ENCODE data around the gene TTLL5. TPM values are rescaled to one million over a fixed set of nuclear protein-coding genes. Genes with fewer than 3 reads are reported as not detected.

Gene TTLL5
- total RNA-seq, 1 experiment from 2014 or later, result 35.7 TPM

DNA sequence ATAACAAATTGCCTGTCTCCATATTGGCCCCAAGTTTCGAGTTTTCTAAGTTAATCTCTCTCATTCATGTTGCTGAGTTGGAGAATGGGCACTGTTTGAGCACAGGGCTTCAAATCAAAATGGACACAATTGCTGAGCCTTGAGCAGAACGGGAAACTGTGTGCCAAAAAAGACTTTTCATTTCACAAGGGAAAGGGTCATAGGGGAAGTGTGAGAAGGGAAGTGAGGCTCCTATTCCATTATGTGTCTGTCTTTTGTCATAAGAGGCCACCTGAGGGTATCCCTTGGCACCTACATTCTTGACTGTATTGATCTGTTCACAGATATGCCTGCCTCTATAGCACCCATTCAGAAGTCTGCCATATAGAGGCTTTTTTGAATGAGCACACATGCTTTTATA is 59.1 kb downstream of the TTLL5 start:
- Histone ChIP-seq H3K23me2 (ENCODE audit: insufficient read length, low read depth, low read length, poor library complexity, severe bottlenecking) (no peaks in the 10 kb centered on the region), H3K4ac (ENCODE audit: low read depth, low read length) (no peak overlapping the region), H4K91ac (ENCODE audit: insufficient read length, low read depth, low read length) (no peak overlapping the region), H3K9ac (ENCODE audit: extremely low read depth, insufficient read length, low read length) (no peak overlapping the region), H3K14ac (ENCODE audit: insufficient read depth, low read length) (no peak overlapping the region), H2BK120ac (ENCODE audit: low read depth, low read length, poor library complexity, severe bottlenecking) (no peak overlapping the region), H2AK5ac (ENCODE audit: insufficient read length, low read length) (no peak overlapping the region), H3K27me3 (ENCODE audit: insufficient read depth, low read length) (no peaks in the 10 kb centered on the region), H4K20me1 (ENCODE audit: control insufficient read depth, insufficient read depth, insufficient read length) (peaks cover 4% of the 10 kb centered on the region), H3T11ph (ENCODE audit: low read length) (no peak overlapping the region), H2BK12ac (ENCODE audit: insufficient read length, low read depth, low read length) (no peak overlapping the region), H3K4me1 (ENCODE audit: insufficient read depth, low read length) (no peaks in the 10 kb centered on the region; the same call in 1 of the 2 replicates), H4K5ac (ENCODE audit: insufficient read length, low read depth, low read length) (no peak overlapping the region), H3K79me2 (ENCODE audit: insufficient read depth, low read length) (no peaks in the 10 kb centered on the region), H2AFZ (ENCODE audit: low read length) (no peak overlapping the region), H3K79me1 (ENCODE audit: insufficient read depth, low read depth, low read length, poor library complexity, severe bottlenecking) (no peaks in the 10 kb centered on the region), H3K23ac (ENCODE audit: insufficient read length, low read depth, low read length) (no peak overlapping the region), H2BK15ac (ENCODE audit: low read depth, low read length) (no peak overlapping the region), H4K8ac (replicated peaks; ENCODE audit: insufficient read length, low read depth, low read length) (no peak overlapping the region), H3K9me3 (ENCODE audit: control insufficient read depth, low read depth, low read length) (no peaks in the 10 kb centered on the region), H3K4me2 (ENCODE audit: insufficient read depth, insufficient read length, low read length) (no peak overlapping the region), H3K56ac (ENCODE audit: insufficient read length, low read depth, low read length) (no peak overlapping the region), H3K27ac (ENCODE audit: insufficient read length, low read depth, low read length) (no peak overlapping the region), H3K18ac (ENCODE audit: insufficient read length, low read depth, low read length) (no peak overlapping the region), H2BK20ac (ENCODE audit: low read depth, low read length, poor library complexity, severe bottlenecking) (no peak overlapping the region), H2BK5ac (ENCODE audit: insufficient read length, low read length) (no peak overlapping the region)
- Mint-ChIP-seq H3K27me3 (ENCODE audit: low read depth) (no peaks in the 10 kb centered on the region; the same call in 1 of the 2 replicates), H3K4me1 (peaks cover 0 to 4% of the 10 kb centered on the region in 2 experiments; a peak in 1 of 4 replicates), H3K27ac (no peak overlapping the region), H3K4me3 (no peak overlapping the region), H3K36me3 (ENCODE audit: insufficient read depth in 1 of 3, low read depth in 3 of 3) (peaks cover 14 to 46% (median 30%) of the 10 kb centered on the region in 3 experiments), H3K9me3 (no peaks in the 10 kb centered on the region)
- TF ChIP-seq, protein P1, sequence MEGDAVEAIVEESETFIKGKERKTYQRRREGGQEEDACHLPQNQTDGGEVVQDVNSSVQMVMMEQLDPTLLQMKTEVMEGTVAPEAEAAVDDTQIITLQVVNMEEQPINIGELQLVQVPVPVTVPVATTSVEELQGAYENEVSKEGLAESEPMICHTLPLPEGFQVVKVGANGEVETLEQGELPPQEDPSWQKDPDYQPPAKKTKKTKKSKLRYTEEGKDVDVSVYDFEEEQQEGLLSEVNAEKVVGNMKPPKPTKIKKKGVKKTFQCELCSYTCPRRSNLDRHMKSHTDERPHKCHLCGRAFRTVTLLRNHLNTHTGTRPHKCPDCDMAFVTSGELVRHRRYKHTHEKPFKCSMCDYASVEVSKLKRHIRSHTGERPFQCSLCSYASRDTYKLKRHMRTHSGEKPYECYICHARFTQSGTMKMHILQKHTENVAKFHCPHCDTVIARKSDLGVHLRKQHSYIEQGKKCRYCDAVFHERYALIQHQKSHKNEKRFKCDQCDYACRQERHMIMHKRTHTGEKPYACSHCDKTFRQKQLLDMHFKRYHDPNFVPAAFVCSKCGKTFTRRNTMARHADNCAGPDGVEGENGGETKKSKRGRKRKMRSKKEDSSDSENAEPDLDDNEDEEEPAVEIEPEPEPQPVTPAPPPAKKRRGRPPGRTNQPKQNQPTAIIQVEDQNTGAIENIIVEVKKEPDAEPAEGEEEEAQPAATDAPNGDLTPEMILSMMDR (conservative IDR thresholded peaks at IDR 0.05), result no peak
- WGBS (ENCODE audit: extremely low coverage, insufficient read length, low lambda C conversion rate), result no CpG with 5 or more reads among the region's 2 CpGs
- DNase-seq, result no peak
